Measurements from ENCODE around the gene RUBCN.
"Not testable (repeated sequence)": the region's sequence is repeated elsewhere in the genome, so short reads cannot be mapped to it uniquely, and the experiment has no call there.

- TF ChIP-seq POLR2A, CTCF (IDR thresholded peaks at IDR 0.05): not testable (repeated sequence)
Measured at GRCh38 chr3:197646294-197646693, 90.4 kb downstream of the RUBCN start.

All from gastroesophageal sphincter (tissue), 3 donors.